Measurements from ENCODE around the gene ABHD2. TPM values are rescaled to one million over a fixed set of nuclear protein-coding genes. Genes with fewer than 3 reads are reported as not detected.

Gene ABHD2
- total and polyA plus RNA-seq, 9 donors, result 17.0 to 107 (median 89.5) TPM

- TF ChIP-seq POLR2A (IDR thresholded peaks at IDR 0.05) (no peak), EP300 (IDR thresholded peaks at IDR 0.05) (no peak), CTCF (IDR thresholded peaks at IDR 0.05) (no peak)
- H3K36me3 ChIP-seq, result no peaks in the 10 kb centered on the region
- no peak overlapping the region for H3K27ac ChIP-seq
- no peak overlapping the region for H3K4me3 ChIP-seq
- intact Hi-C loops (cut with DNase I), result no loop called here
- WGBS, 3 donors, result 81 to 91% (median 83%) methylated on average over 5 of the region's 5 CpGs
- no peak for DNase-seq
- H3K27me3 ChIP-seq, result no peaks in the 10 kb centered on the region
- peaks cover 5% of the 10 kb centered on the region for H3K4me1 ChIP-seq (ENCODE audit: insufficient read depth)
- no peaks in the 10 kb centered on the region for H3K9me3 ChIP-seq
Observed at GRCh38 chr15:89163271-89164055, 75.2 kb downstream of the ABHD2 start.

- Histone ChIP-seq H3K4me1 (ENCODE audit: insufficient read depth) (peaks cover 5% of the 10 kb centered on the region), H3K9me3 (no peaks in the 10 kb centered on the region), H3K27ac (no peak overlapping the region), H3K27me3 (no peaks in the 10 kb centered on the region), H3K36me3 (no peaks in the 10 kb centered on the region), H3K4me3 (no peak overlapping the region)
- TF ChIP-seq CTCF (IDR thresholded peaks at IDR 0.05), result no peak
- TF ChIP-seq POLR2A (IDR thresholded peaks at IDR 0.05), result no peak
- no peak for TF ChIP-seq EP300 (IDR thresholded peaks at IDR 0.05)
- intact Hi-C loops (cut with DNase I), result no loop called here
- DNase-seq, result peak in 1 of 5 donors; percentile 36
- WGBS, 3 donors, result 22 to 28% (median 26%) methylated on average over 7 of the region's 7 CpGs
Observed at GRCh38 chr15:89164712-89165211, 76.5 kb downstream of the ABHD2 start.

GRCh38 chr15:89165677-89166076 lies 77.4 kb downstream of the ABHD2 start:
- Histone ChIP-seq H3K9me3 (no peaks in the 10 kb centered on the region), H3K4me1 (ENCODE audit: insufficient read depth) (peaks cover 5% of the 10 kb centered on the region), H3K27me3 (no peaks in the 10 kb centered on the region), H3K4me3 (no peak overlapping the region), H3K27ac (no peak overlapping the region), H3K36me3 (no peaks in the 10 kb centered on the region)
- DNase-seq, result no peak
- WGBS, 3 donors, result 16 to 21% (median 18%) methylated on average over 2 of the region's 2 CpGs
- no peak for TF ChIP-seq CTCF (IDR thresholded peaks at IDR 0.05)
- TF ChIP-seq EP300 (IDR thresholded peaks at IDR 0.05), result no peak
- TF ChIP-seq POLR2A (IDR thresholded peaks at IDR 0.05), result no peak
- intact Hi-C loops (cut with DNase I), result loop anchor here in 1 of 4 donors (2.0 kb wide), 1 partner anchor 113 kb away; no protein-coding TSS in a partner anchor

GRCh38 chr15:89167267-89168176 lies 79.3 kb downstream of the ABHD2 start:
- no peak overlapping the region for H3K4me3 ChIP-seq
- peaks cover 5% of the 10 kb centered on the region for H3K4me1 ChIP-seq (ENCODE audit: insufficient read depth)
- 59 to 68% (median 66%) methylated on average over 7 of the region's 7 CpGs for WGBS, 3 donors
- intact Hi-C loops (cut with DNase I), result loop anchor here in 1 of 4 donors (2.0 kb wide), 1 partner anchor 115 kb away; no protein-coding TSS in a partner anchor
- no peak for DNase-seq
- H3K27me3 ChIP-seq, result no peaks in the 10 kb centered on the region
- no peaks in the 10 kb centered on the region for H3K9me3 ChIP-seq
- TF ChIP-seq EP300 (IDR thresholded peaks at IDR 0.05) (no peak), CTCF (IDR thresholded peaks at IDR 0.05) (no peak), POLR2A (IDR thresholded peaks at IDR 0.05) (no peak)
- no peaks in the 10 kb centered on the region for H3K36me3 ChIP-seq
- no peak overlapping the region for H3K27ac ChIP-seq

Measured in ovary (tissue), 9 donors.